Measurements from ENCODE around the gene USP36. TPM values are rescaled to one million over a fixed set of nuclear protein-coding genes. Genes with fewer than 3 reads are reported as not detected.

USP36 gene
- total RNA-seq, 1 experiment from 2014 or later, result 113 TPM

DNA sequence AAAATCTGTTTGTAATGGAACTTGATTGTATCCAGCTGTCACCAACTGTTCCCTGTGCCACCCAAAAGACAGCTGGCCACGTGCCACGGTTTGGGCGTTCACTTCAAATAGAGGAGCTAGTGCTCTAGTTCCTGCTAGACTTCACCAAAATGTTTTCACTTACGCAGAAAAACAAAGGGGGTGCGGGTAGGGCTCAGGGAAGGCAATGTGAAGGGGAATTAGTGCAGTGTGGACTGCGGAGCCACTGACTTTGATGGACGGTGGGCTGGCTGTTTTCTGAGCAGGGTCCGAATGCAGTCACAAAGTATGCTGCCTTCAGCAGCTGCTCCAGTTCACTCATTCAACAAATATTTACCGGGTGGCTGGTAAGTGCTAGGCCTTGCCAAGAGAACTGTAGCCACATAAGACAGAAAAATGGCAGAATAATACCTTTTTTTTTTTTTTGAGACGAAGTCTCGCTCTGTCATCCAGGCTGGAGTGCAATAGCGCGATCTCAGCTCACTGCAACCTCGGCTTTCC is 50.9 kb downstream of the USP36 start:
- DNase-seq (ENCODE audit: low read depth, low spot score), result no peak
- intact Hi-C loops (cut with micrococcal nuclease; ENCODE audit: unreplicated experiment), result no loop called here

DNA sequence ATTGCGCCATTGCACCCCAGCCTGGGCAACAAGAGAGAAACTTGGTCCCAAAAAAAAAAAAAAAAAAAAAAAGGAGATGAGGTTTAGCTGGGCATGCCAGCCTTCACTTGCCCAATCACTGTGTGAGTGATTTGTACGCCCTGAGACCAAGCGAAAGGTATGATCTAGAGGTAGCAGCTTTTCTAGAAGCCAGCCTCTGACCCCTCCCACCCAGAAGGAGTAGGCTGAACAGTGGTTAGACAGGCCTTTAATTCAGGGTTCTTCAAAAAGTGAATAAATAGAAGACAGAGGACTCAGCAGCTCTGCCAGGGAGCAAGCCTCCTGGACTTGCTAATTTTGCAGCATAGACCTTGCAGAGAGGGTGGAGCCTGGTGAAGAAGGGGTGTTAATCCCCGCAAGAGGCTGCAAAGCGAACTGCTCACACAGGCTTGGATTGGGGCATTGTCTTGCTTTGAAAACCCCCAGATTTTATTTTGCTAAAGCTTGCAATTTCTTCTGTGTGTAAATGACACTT is 51.4 kb downstream of the USP36 start:
- Histone ChIP-seq H3K4me3 (ENCODE audit: low read depth in 2 of 2, low read length in 2 of 2) (no peak overlapping the region), H3K36me3 (ENCODE audit: control insufficient read depth, insufficient read depth, low read length) (no peaks in the 10 kb centered on the region), H3K27me3 (ENCODE audit: control insufficient read depth, insufficient read depth, low read length) (no peaks in the 10 kb centered on the region), H3K9me3 (ENCODE audit: control insufficient read depth, insufficient read depth, low read depth, low read length) (no peaks in the 10 kb centered on the region), H3K27ac (ENCODE audit: low read length) (no peak overlapping the region), H3K4me1 (ENCODE audit: control insufficient read depth, insufficient read depth, low read length) (no peaks in the 10 kb centered on the region)
- ChIA-PET POLR2A (no interaction called here), CTCF (no interaction called here)
- peak; percentile 11; the same call in 1 of the 2 replicates for ATAC-seq
- TF ChIP-seq TCF7L2 (IDR thresholded peaks at IDR 0.05; ENCODE audit: low read depth, low read length), result no peak
- TF ChIP-seq, protein P1, sequence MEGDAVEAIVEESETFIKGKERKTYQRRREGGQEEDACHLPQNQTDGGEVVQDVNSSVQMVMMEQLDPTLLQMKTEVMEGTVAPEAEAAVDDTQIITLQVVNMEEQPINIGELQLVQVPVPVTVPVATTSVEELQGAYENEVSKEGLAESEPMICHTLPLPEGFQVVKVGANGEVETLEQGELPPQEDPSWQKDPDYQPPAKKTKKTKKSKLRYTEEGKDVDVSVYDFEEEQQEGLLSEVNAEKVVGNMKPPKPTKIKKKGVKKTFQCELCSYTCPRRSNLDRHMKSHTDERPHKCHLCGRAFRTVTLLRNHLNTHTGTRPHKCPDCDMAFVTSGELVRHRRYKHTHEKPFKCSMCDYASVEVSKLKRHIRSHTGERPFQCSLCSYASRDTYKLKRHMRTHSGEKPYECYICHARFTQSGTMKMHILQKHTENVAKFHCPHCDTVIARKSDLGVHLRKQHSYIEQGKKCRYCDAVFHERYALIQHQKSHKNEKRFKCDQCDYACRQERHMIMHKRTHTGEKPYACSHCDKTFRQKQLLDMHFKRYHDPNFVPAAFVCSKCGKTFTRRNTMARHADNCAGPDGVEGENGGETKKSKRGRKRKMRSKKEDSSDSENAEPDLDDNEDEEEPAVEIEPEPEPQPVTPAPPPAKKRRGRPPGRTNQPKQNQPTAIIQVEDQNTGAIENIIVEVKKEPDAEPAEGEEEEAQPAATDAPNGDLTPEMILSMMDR (IDR thresholded peaks at IDR 0.05), result no peak
- no peak for TF ChIP-seq POLR2AphosphoS5 (IDR thresholded peaks at IDR 0.05; ENCODE audit: low read depth, low read length)
- no peak for TF ChIP-seq SIN3A (IDR thresholded peaks at IDR 0.05; ENCODE audit: borderline replicate concordance, insufficient read depth, low read depth, low read length)
- TF ChIP-seq, protein P2, sequence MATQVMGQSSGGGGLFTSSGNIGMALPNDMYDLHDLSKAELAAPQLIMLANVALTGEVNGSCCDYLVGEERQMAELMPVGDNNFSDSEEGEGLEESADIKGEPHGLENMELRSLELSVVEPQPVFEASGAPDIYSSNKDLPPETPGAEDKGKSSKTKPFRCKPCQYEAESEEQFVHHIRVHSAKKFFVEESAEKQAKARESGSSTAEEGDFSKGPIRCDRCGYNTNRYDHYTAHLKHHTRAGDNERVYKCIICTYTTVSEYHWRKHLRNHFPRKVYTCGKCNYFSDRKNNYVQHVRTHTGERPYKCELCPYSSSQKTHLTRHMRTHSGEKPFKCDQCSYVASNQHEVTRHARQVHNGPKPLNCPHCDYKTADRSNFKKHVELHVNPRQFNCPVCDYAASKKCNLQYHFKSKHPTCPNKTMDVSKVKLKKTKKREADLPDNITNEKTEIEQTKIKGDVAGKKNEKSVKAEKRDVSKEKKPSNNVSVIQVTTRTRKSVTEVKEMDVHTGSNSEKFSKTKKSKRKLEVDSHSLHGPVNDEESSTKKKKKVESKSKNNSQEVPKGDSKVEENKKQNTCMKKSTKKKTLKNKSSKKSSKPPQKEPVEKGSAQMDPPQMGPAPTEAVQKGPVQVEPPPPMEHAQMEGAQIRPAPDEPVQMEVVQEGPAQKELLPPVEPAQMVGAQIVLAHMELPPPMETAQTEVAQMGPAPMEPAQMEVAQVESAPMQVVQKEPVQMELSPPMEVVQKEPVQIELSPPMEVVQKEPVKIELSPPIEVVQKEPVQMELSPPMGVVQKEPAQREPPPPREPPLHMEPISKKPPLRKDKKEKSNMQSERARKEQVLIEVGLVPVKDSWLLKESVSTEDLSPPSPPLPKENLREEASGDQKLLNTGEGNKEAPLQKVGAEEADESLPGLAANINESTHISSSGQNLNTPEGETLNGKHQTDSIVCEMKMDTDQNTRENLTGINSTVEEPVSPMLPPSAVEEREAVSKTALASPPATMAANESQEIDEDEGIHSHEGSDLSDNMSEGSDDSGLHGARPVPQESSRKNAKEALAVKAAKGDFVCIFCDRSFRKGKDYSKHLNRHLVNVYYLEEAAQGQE (IDR thresholded peaks at IDR 0.05; ENCODE audit: insufficient read depth in 1 of 2, low read depth in 2 of 2, low read length in 1 of 2), result no peak
- intact Hi-C loops (cut with micrococcal nuclease; ENCODE audit: unreplicated experiment), result no loop called here
- TSS peak; percentile 43 for BruUV-seq (replicated peaks)
- DNase-seq (ENCODE audit: low read depth, low spot score), result no peak
- in situ Hi-C loops (cut with HindIII; ENCODE audit: low pct_unique_long_range_greater_than_20kb, low sequenced_read_pairs), result no loop called here

More for the DNA sequence above, 50.9 kb downstream of the USP36 start:
- Histone ChIP-seq H3K9me3 (ENCODE audit: control insufficient read depth, insufficient read depth, low read depth, low read length) (no peaks in the 10 kb centered on the region), H3K4me1 (ENCODE audit: control insufficient read depth, insufficient read depth, low read length) (no peaks in the 10 kb centered on the region), H3K27me3 (ENCODE audit: control insufficient read depth, insufficient read depth, low read length) (no peaks in the 10 kb centered on the region), H3K4me3 (ENCODE audit: low read depth in 2 of 2, low read length in 2 of 2) (no peak overlapping the region), H3K36me3 (ENCODE audit: control insufficient read depth, insufficient read depth, low read length) (no peaks in the 10 kb centered on the region), H3K27ac (ENCODE audit: low read length) (no peak overlapping the region)
- no TSS peak for BruUV-seq (replicated peaks)
- ChIA-PET POLR2A (no interaction called here), CTCF (no interaction called here)
- in situ Hi-C loops (cut with HindIII; ENCODE audit: low pct_unique_long_range_greater_than_20kb, low sequenced_read_pairs), result no loop called here
- no peak for TF ChIP-seq TCF7L2 (IDR thresholded peaks at IDR 0.05; ENCODE audit: low read depth, low read length)
- TF ChIP-seq, protein P2 (IDR thresholded peaks at IDR 0.05; ENCODE audit: insufficient read depth in 1 of 2, low read depth in 2 of 2, low read length in 1 of 2), result no peak
- no peak for TF ChIP-seq SIN3A (IDR thresholded peaks at IDR 0.05; ENCODE audit: borderline replicate concordance, insufficient read depth, low read depth, low read length)
- no peak for TF ChIP-seq POLR2AphosphoS5 (IDR thresholded peaks at IDR 0.05; ENCODE audit: low read depth, low read length)
- TF ChIP-seq, protein P1 (IDR thresholded peaks at IDR 0.05), result no peak
- ATAC-seq, result no peak
